Neural cell (in vitro differentiated cells): ENCODE results near the gene CLDN2. TPM values are rescaled to one million over a fixed set of nuclear protein-coding genes. Genes with fewer than 3 reads are reported as not detected.

Experiments used
- H2AFZ ChIP-seq: fragments of 200-600, 300-800 bp; sonication (generic), shearing (Covaris generic); 2 replicates; pipeline ENCODE4 v1.6.0; 2014; ENCODE audit warnings: low read depth, mild to moderate bottlenecking, antibody characterized with exemption, low read length, moderate library complexity
- H3F3A ChIP-seq: fragments of 200-600 bp; shearing (Covaris generic); 2 replicates; pipeline ENCODE4 v1.6.1; 2016; ENCODE audit warnings: mild to moderate bottlenecking, moderate library complexity, mixed read lengths, antibody characterized with exemption, low read length; ENCODE audit not compliant: insufficient read depth, poor library complexity, severe bottlenecking
- H3K27ac ChIP-seq: fragments of 200-600, 300-800 bp; sonication (generic), shearing (Covaris generic); 2 replicates; pipeline ENCODE4 v1.5.1; 2014; ENCODE audit warnings: mild to moderate bottlenecking, low read length, moderate library complexity
- H3K27me3 ChIP-seq: fragments of 300-800, 200-600 bp; sonication (generic), shearing (Covaris generic); 2 replicates; pipeline ENCODE4 v1.6.0; 2014; ENCODE audit warnings: mild to moderate bottlenecking, low read depth, low read length, moderate library complexity; ENCODE audit not compliant: insufficient read depth
- H3K36me3 ChIP-seq: fragments of 300-800, 200-600 bp; sonication (generic), shearing (Covaris generic); 2 replicates; pipeline ENCODE4 v1.5.1; 2014; ENCODE audit warnings: mild to moderate bottlenecking, antibody characterized with exemption, low read length, moderate library complexity; ENCODE audit not compliant: insufficient read depth
- H3K4me2 ChIP-seq: fragments of 300-800, 200-600 bp; sonication (generic), shearing (Covaris generic); 2 replicates; pipeline ENCODE4 v1.6.0; 2014; ENCODE audit warnings: mild to moderate bottlenecking, low read length
- H3K4me3 ChIP-seq: fragments of 300-800, 200-600 bp; sonication (generic), shearing (Covaris generic); 2 replicates; pipeline ENCODE4 v1.5.1; 2014; ENCODE audit warnings: mild to moderate bottlenecking, low read length, moderate library complexity
- H3K79me2 ChIP-seq: fragments of 200-600 bp; shearing (Covaris generic); replicated peaks from 2 replicates; pipeline ENCODE4 v1.6.0; 2014; ENCODE audit warnings: mild to moderate bottlenecking, low read length, moderate library complexity; ENCODE audit not compliant: insufficient read depth
- H3K9ac ChIP-seq: fragments of 300-800, 200-600 bp; sonication (generic), shearing (Covaris generic); 2 replicates; pipeline ENCODE4 v1.6.1; 2016; ENCODE audit warnings: mild to moderate bottlenecking, low read length, mixed read lengths
- H3K9me2 ChIP-seq: fragments of 200-600 bp; shearing (Covaris generic); 2 replicates; pipeline ENCODE4 v1.6.1; 2016; ENCODE audit warnings: mild to moderate bottlenecking, low read length, mixed read lengths; ENCODE audit not compliant: insufficient read depth
- H3K9me3 ChIP-seq: fragments of 200-600, 300-800 bp; sonication (generic), shearing (Covaris generic); 2 replicates; pipeline ENCODE4 v1.6.1; 2016; ENCODE audit warnings: mild to moderate bottlenecking, mixed run types, low read length, moderate library complexity, mixed read lengths
- H4K20me1 ChIP-seq: fragments of 200-600 bp; shearing (Covaris generic); 2 replicates; pipeline ENCODE4 v1.6.1; 2016; ENCODE audit warnings: mild to moderate bottlenecking, mixed run types; ENCODE audit not compliant: insufficient read depth
- CTCF ChIP-seq: fragments of 450-650 bp; IDR thresholded peaks from 2 replicates; pipeline ENCODE4 v1.5.1; 2014; ENCODE audit warnings: antibody characterized with exemption, mild to moderate bottlenecking, moderate library complexity; ENCODE audit not compliant: poor library complexity, severe bottlenecking
- EP300 ChIP-seq: fragments of 450-650 bp; conservative IDR thresholded peaks from 2 replicates; pipeline ENCODE4 v1.6.1; 2014; ENCODE audit warnings: antibody characterized with exemption, mild to moderate bottlenecking, moderate library complexity; ENCODE audit not compliant: poor library complexity, severe bottlenecking
- EZH2 ChIP-seq: fragments of 200-600, 300-800 bp; shearing (Covaris generic), sonication (generic); IDR thresholded peaks from 2 replicates; pipeline ENCODE4 v1.6.1; 2014; ENCODE audit warnings: antibody characterized with exemption, low read length, borderline replicate concordance, mild to moderate bottlenecking; ENCODE audit not compliant: insufficient read depth, poor library complexity, severe bottlenecking
- MXI1 ChIP-seq: fragments of 450-650 bp; conservative IDR thresholded peaks from 2 replicates; pipeline ENCODE4 v1.6.1; 2014; ENCODE audit warnings: antibody characterized with exemption, mild to moderate bottlenecking; ENCODE audit not compliant: poor library complexity, severe bottlenecking
- POLR2AphosphoS5 ChIP-seq: IDR thresholded peaks from 2 replicates; pipeline ENCODE4 v1.6.1; 2012
- RAD21 ChIP-seq: fragments of 450-650 bp; conservative IDR thresholded peaks from 2 replicates; pipeline ENCODE4 v1.6.1; 2014; ENCODE audit warnings: antibody characterized with exemption, mild to moderate bottlenecking, moderate library complexity
- REST ChIP-seq: IDR thresholded peaks from 2 replicates; pipeline ENCODE4 v1.6.1; 2012; ENCODE audit warnings: borderline replicate concordance
- SMC3 ChIP-seq: fragments of 450-650 bp; conservative IDR thresholded peaks from 2 replicates; pipeline ENCODE4 v1.6.1; 2014; ENCODE audit warnings: antibody characterized with exemption, mild to moderate bottlenecking, moderate library complexity; ENCODE audit not compliant: poor library complexity
- TAF1 ChIP-seq: IDR thresholded peaks from 2 replicates; pipeline ENCODE4 v1.6.1; 2012; ENCODE audit warnings: low read depth
- polyA plus RNA-seq: library from polyadenylated mRNA; depleted of rRNA; stranded (reverse); fragments of >200 nt; gene quantifications from 2 replicates; pipeline ENCODE4 v1.2.3, GENCODE V29; 2014

The CLDN2 gene
- polyA plus RNA-seq, 1 donor from 2014 or later, result not detected

GRCh38 chrX:106973433-106974149 lies 53.4 kb downstream of the CLDN2 start:
- no peaks in the 10 kb centered on the region for H3K79me2 ChIP-seq
- no peaks in the 10 kb centered on the region for H4K20me1 ChIP-seq
- no peak overlapping the region for H3K4me3 ChIP-seq
- no peak overlapping the region for H3K27ac ChIP-seq
- H3K4me2 ChIP-seq, result no peak overlapping the region
- H2AFZ ChIP-seq, result no peak overlapping the region
- H3K27me3 ChIP-seq, result no peaks in the 10 kb centered on the region
- H3K9ac ChIP-seq, result no peak overlapping the region
- H3K36me3 ChIP-seq, result no peaks in the 10 kb centered on the region
- no peak for TF ChIP-seq TAF1
- TF ChIP-seq EP300, result no peak
- TF ChIP-seq RAD21, result no peak
- TF ChIP-seq REST, result no peak
- no peak for TF ChIP-seq CTCF
- TF ChIP-seq POLR2AphosphoS5, result no peak
- no peak for TF ChIP-seq MXI1
- no peak for TF ChIP-seq SMC3
- no peak for TF ChIP-seq EZH2
- H3F3A ChIP-seq, result no peaks in the 10 kb centered on the region
- no peaks in the 10 kb centered on the region for H3K9me2 ChIP-seq
- H3K9me3 ChIP-seq, result no peaks in the 10 kb centered on the region

- H4K20me1 ChIP-seq, result no peaks in the 10 kb centered on the region
- TF ChIP-seq TAF1, result no peak
- no peak for TF ChIP-seq EP300
- no peak for TF ChIP-seq RAD21
- no peak for TF ChIP-seq EZH2
- no peak for TF ChIP-seq SMC3
- no peak for TF ChIP-seq CTCF
- TF ChIP-seq REST, result no peak
- no peak for TF ChIP-seq MXI1
- no peak for TF ChIP-seq POLR2AphosphoS5
- no peak overlapping the region for H3K4me2 ChIP-seq
- H3K36me3 ChIP-seq, result no peaks in the 10 kb centered on the region
- H3K9ac ChIP-seq, result no peak overlapping the region
- H3K9me3 ChIP-seq, result no peaks in the 10 kb centered on the region
- no peaks in the 10 kb centered on the region for H3K9me2 ChIP-seq
- no peaks in the 10 kb centered on the region for H3K27me3 ChIP-seq
- H3K79me2 ChIP-seq, result no peaks in the 10 kb centered on the region
- H3K27ac ChIP-seq, result no peak overlapping the region
- no peaks in the 10 kb centered on the region for H3F3A ChIP-seq
- no peak overlapping the region for H2AFZ ChIP-seq
- H3K4me3 ChIP-seq, result no peak overlapping the region
These were observed 56.2 kb downstream of the CLDN2 start for GRCh38 chrX:106976416-106976815.
